OCI-LY1 (cell line): ENCODE data around the gene P2RY8.
"Not testable (repeated sequence)": the region's sequence is repeated elsewhere in the genome, so short reads cannot be mapped to it uniquely, and the experiment has no call there.

Experiments used
- H2AFZ ChIP-seq: fragments of 200-600 bp; sonication (generic), shearing (Covaris generic); 2 replicates; pipeline ENCODE4 v1.6.0; 2014; ENCODE audit warnings: antibody characterized with exemption, mild to moderate bottlenecking, low read length
- H3F3A ChIP-seq: fragments of 200-600 bp; sonication (generic), shearing (Covaris generic); 2 replicates; pipeline ENCODE4 v1.6.0; 2014; ENCODE audit warnings: mild to moderate bottlenecking, antibody characterized with exemption, low read length, moderate library complexity; ENCODE audit not compliant: insufficient read depth
- H3K27ac ChIP-seq: fragments of 200-600 bp; sonication (generic); 2 replicates; pipeline ENCODE4 v1.5.1; 2014; ENCODE audit warnings: low read length, mixed run types, mild to moderate bottlenecking, low read depth; ENCODE audit not compliant: poor library complexity, severe bottlenecking
- H3K27me3 ChIP-seq: fragments of 200-600 bp; sonication (generic); 2 replicates; pipeline ENCODE4 v1.6.0; 2014; ENCODE audit warnings: antibody characterized with exemption, mild to moderate bottlenecking, low read length, moderate library complexity; ENCODE audit not compliant: insufficient read depth
- H3K36me3 ChIP-seq: fragments of 200-600 bp; sonication (generic); 2 replicates; pipeline ENCODE4 v1.6.1; 2014; ENCODE audit warnings: mild to moderate bottlenecking, antibody characterized with exemption, low read length, moderate library complexity, mixed read lengths; ENCODE audit not compliant: insufficient read depth
- H3K4me1 ChIP-seq: fragments of 200-600 bp; sonication (generic); 2 replicates; pipeline ENCODE4 v1.5.1; 2014; ENCODE audit warnings: mild to moderate bottlenecking, low read length, moderate library complexity; ENCODE audit not compliant: insufficient read depth, severe bottlenecking
- H3K4me2 ChIP-seq: fragments of 200-600 bp; sonication (generic), shearing (Covaris generic); 2 replicates; pipeline ENCODE4 v1.6.1; 2014; ENCODE audit warnings: low read length
- H3K4me3 ChIP-seq: fragments of 200-600 bp; sonication (generic); 2 replicates; pipeline ENCODE4 v1.5.1; 2014; ENCODE audit warnings: low read length, low read depth, mild to moderate bottlenecking, mixed read lengths; ENCODE audit not compliant: poor library complexity, severe bottlenecking
- H3K79me2 ChIP-seq: fragments of 200-600 bp; shearing (Covaris generic); 2 replicates; pipeline ENCODE4 v1.6.1; 2016; ENCODE audit warnings: mixed run types, low read length, mixed read lengths; ENCODE audit not compliant: insufficient read depth
- H3K9ac ChIP-seq: fragments of 200-600 bp; sonication (generic), shearing (Covaris generic); 2 replicates; pipeline ENCODE4 v1.6.1; 2014; ENCODE audit warnings: mild to moderate bottlenecking, low read length, mixed read lengths
- H3K9me2 ChIP-seq: fragments of 200-600 bp; sonication (generic), shearing (Covaris generic); 2 replicates; pipeline ENCODE4 v1.6.1; 2014; ENCODE audit warnings: low read depth, mild to moderate bottlenecking, low read length, mixed read lengths
- H3K9me3 ChIP-seq: fragments of 200-600 bp; shearing (Covaris generic); 2 replicates; pipeline ENCODE4 v1.6.1; 2014; ENCODE audit warnings: low read length, mixed read lengths
- H4K20me1 ChIP-seq: fragments of 200-600 bp; sonication (generic), shearing (Covaris generic); 2 replicates; pipeline ENCODE4 v1.6.0; 2016; ENCODE audit warnings: mild to moderate bottlenecking, low read length; ENCODE audit not compliant: insufficient read depth
- EZH2 ChIP-seq: fragments of 200-600 bp; sonication (generic), shearing (Covaris generic); IDR thresholded peaks from 2 replicates; pipeline ENCODE4 v1.8.0; 2017; ENCODE audit warnings: borderline replicate concordance, mixed run types, mild to moderate bottlenecking, antibody characterized with exemption, low read length, moderate library complexity, mixed read lengths
- TF ChIP-seq, protein P1 (sequence below): fragments of 200-600 bp; sonication (generic), shearing (Covaris generic); IDR thresholded peaks from 2 replicates; pipeline ENCODE4 v1.5.1; 2017; ENCODE audit warnings: mild to moderate bottlenecking, antibody characterized with exemption, low read length, moderate library complexity, mixed read lengths

P2RY8 gene

DNA sequence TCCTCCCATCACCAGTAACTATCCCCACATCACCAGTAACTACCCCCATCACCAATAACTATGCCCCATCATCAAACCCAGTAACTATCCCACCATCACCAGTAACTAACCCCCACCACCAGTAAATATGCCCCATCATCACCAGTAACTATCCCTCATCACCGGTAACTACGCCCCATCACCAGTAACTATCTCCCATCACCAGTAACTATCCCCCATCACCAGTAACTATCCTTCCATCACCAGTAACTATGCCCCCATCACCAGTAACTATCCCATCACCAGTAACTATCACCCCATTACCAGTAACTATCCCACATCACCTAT lies 87.2 kb downstream of the P2RY8 start:
- H3K9me3 ChIP-seq = no peaks in the 10 kb centered on the region; the same call in 1 of the 2 replicates
- H3K36me3 ChIP-seq = peaks cover 42% of the 10 kb centered on the region
- H3K4me2 ChIP-seq = no peak overlapping the region
- no peak overlapping the region for H3K9ac ChIP-seq
- no peaks in the 10 kb centered on the region for H4K20me1 ChIP-seq
- no peaks in the 10 kb centered on the region for H3F3A ChIP-seq
- no peaks in the 10 kb centered on the region for H3K27me3 ChIP-seq
- H3K4me3 ChIP-seq = no peak overlapping the region
- no peak overlapping the region for H2AFZ ChIP-seq
- no peak overlapping the region for H3K27ac ChIP-seq
- peaks cover 37% of the 10 kb centered on the region for H3K79me2 ChIP-seq
- TF ChIP-seq EZH2 = no peak
- TF ChIP-seq, protein P1, sequence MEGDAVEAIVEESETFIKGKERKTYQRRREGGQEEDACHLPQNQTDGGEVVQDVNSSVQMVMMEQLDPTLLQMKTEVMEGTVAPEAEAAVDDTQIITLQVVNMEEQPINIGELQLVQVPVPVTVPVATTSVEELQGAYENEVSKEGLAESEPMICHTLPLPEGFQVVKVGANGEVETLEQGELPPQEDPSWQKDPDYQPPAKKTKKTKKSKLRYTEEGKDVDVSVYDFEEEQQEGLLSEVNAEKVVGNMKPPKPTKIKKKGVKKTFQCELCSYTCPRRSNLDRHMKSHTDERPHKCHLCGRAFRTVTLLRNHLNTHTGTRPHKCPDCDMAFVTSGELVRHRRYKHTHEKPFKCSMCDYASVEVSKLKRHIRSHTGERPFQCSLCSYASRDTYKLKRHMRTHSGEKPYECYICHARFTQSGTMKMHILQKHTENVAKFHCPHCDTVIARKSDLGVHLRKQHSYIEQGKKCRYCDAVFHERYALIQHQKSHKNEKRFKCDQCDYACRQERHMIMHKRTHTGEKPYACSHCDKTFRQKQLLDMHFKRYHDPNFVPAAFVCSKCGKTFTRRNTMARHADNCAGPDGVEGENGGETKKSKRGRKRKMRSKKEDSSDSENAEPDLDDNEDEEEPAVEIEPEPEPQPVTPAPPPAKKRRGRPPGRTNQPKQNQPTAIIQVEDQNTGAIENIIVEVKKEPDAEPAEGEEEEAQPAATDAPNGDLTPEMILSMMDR = no peak
- H3K9me2 ChIP-seq = no peaks in the 10 kb centered on the region
- H3K4me1 ChIP-seq = peaks cover 21% of the 10 kb centered on the region

DNA sequence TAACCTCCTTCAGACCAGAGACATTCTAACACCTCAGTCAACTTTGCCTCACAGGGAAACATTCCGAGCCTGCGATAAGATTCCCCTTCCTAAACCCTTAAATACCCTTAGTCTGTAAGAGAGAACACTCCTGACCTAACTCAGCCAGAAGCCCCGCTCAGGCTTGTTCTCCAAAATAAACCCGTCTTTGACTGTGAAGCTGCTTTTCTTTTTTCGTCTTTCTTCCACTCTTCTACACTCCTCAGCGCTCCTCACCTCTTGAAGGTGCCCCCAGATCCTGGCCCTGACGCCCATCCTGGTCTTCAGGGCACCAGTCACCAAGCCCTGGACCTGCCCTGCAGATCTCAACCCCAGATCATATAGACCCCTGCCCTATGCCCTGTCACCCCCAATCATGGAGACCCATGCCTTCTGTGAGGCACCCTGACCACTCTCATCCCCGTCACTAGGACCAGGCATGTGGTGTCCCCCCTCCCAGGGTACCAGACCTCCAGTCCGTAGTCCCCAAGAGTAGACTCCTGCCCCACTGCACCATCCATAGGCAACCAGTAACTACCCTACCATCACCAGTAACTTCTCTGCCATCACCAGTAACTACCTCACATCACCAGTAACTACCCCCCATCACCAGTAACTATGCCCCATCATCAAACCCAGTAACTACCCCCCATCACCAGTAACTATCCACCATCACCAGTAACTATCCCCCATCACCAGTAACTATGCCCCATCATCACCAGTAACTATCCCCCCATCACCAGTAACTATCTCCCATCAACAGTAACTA lies 87.8 kb downstream of the P2RY8 start:
- Histone ChIP-seq H3K9ac (no peak overlapping the region), H4K20me1 (no peaks in the 10 kb centered on the region), H3K4me3 (no peak overlapping the region), H3K4me1 (peaks cover 15% of the 10 kb centered on the region), H3K79me2 (peaks cover 42% of the 10 kb centered on the region), H3K27me3 (no peaks in the 10 kb centered on the region), H3K9me2 (no peaks in the 10 kb centered on the region), H2AFZ (no peak overlapping the region), H3K36me3 (peaks cover 47% of the 10 kb centered on the region), H3K9me3 (no peaks in the 10 kb centered on the region; the same call in 1 of the 2 replicates), H3F3A (no peaks in the 10 kb centered on the region), H3K4me2 (no peak overlapping the region), H3K27ac (no peak overlapping the region)
- TF ChIP-seq EZH2 = no peak
- TF ChIP-seq, protein P1 = no peak

DNA sequence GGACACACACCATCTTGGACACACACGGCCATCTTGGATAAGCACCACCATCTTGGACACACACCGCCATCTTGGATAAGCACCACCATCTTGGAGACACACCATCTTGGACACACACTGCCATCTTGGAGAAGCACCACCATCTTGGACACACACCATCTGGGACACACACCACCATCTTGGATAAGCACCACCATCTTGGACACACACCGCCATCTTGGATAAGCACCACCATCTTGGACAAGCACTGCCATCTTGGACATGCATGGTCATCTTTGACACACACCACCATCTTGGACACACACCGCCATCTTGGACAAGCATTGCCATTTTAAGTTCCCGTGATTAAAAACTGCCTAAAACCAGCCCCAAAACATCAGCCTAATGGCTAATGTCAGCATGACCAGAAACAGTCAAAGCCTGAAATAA lies 88.4 kb downstream of the P2RY8 start:
- Histone ChIP-seq H3K79me2 (peaks cover 42% of the 10 kb centered on the region), H3K36me3 (peaks cover 52% of the 10 kb centered on the region), H3K4me1 (peaks cover 15% of the 10 kb centered on the region)
- not testable (repeated sequence) for H3F3A ChIP-seq, H3K27me3 ChIP-seq, H3K9ac ChIP-seq, H2AFZ ChIP-seq, H3K27ac ChIP-seq, H3K9me2 ChIP-seq, H3K4me2 ChIP-seq, H3K9me3 ChIP-seq, H4K20me1 ChIP-seq, H3K4me3 ChIP-seq

DNA sequence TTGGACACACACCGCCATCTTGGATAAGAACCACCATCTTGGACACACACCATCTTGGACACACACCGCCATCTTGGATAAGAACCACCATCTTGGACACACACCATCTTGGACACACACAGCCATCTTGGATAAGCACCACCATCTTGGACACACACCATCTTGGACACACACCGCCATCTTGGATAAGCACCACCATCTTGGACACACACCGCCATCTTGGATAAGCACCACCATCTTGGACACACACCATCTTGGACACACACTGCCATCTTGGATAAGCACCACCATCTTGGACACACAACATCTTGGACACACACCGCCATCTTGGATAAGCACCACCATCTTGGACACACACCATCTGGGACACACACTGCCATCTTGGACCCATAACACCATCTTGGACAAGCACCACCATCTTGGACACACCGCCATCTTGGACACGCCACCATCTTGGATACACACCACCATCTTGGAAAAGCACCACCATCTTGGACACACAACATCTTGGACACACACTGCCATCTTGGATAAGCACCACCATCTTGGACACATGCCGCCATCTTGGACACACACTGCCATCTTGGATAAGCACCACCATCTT lies 88.9 kb downstream of the P2RY8 start:
- not testable (repeated sequence) for H3K4me2 ChIP-seq, H3K9ac ChIP-seq, H2AFZ ChIP-seq, H3K27me3 ChIP-seq, H3F3A ChIP-seq, H3K9me2 ChIP-seq, H3K27ac ChIP-seq, H3K9me3 ChIP-seq, H4K20me1 ChIP-seq, H3K4me3 ChIP-seq
- H3K79me2 ChIP-seq = peaks cover 42% of the 10 kb centered on the region
- peaks cover 15% of the 10 kb centered on the region for H3K4me1 ChIP-seq
- peaks cover 55% of the 10 kb centered on the region for H3K36me3 ChIP-seq

DNA sequence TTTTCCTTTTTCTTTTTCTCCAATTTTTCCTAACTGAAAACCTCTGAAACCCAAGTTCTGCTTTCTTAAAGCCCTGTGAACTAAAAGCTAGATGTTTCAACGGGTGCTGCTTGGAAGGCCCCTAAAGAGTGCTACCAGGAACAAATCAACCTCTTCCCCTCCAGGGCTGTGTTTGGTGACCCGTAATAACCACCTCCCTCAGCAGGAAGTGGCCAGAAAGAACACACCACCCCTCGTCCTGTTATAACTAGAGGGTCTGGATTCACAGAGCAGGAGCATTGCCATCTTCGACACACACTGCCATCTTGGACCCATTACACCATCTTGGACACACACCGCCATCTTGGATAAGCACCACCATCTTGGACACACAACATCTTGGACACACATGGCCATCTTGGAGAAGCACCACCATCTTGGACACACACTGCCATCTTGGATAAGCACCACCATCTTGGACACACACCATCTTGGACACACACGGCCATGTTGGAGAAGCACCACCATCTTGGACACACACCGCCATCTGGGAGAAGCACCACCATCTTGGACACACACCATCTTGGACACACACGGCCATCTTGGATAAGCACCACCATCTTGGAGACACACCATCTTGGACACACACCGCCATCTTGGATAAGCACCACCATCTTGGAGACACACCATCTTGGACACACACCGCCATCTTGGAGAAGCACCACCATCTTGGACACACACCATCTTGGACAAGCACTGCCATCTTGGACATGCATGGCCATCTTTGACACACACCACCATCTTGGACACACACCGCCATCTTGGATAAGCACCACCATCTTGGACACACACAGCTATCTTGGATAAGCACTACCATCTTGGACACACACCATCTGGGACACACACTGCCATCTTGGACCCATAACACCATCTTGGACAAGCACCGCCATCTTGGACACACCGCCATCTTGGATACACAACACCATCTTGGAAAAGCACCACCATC lies 89.7 kb downstream of the P2RY8 start:
- H2AFZ ChIP-seq, H3K4me2 ChIP-seq, H3K27ac ChIP-seq, H3K27me3 ChIP-seq, H4K20me1 ChIP-seq, H3K4me3 ChIP-seq, H3K9me3 ChIP-seq, H3K9ac ChIP-seq, H3F3A ChIP-seq, H3K9me2 ChIP-seq: not testable (repeated sequence)
- H3K4me1 ChIP-seq = peaks cover 15% of the 10 kb centered on the region
- peaks cover 39% of the 10 kb centered on the region for H3K79me2 ChIP-seq
- H3K36me3 ChIP-seq = peaks cover 63% of the 10 kb centered on the region
